CD4-positive, alpha-beta T cell treated with Interleukin-6 at 100 ng/mL for 8 hours (primary cell): Measurements from ENCODE around the gene RREB1.

Experiments used
- DNase-seq: peaks from one replicate; pipeline ENCODE4 v3.0.0-alpha.2; 2020; ENCODE audit warnings: mixed read lengths, low spot score

The RREB1 gene

GRCh38 chr6:7165002-7165889 lies 57.5 kb downstream of the RREB1 start:
- DNase-seq, result no peak

- no peak for DNase-seq
These were observed 58.1 kb downstream of the RREB1 start for GRCh38 chr6:7165890-7166267.

- no peak for DNase-seq
These were observed 58.9 kb downstream of the RREB1 start for GRCh38 chr6:7166410-7167293.

GRCh38 chr6:7169296-7169721 lies 61.5 kb downstream of the RREB1 start:
- DNase-seq, result no peak

- no peak for DNase-seq
These were observed 62.5 kb downstream of the RREB1 start for GRCh38 chr6:7170117-7170732.

GRCh38 chr6:7171119-7171518 lies 63.4 kb downstream of the RREB1 start:
- no peak for DNase-seq

GRCh38 chr6:7171733-7172132 lies 64.0 kb downstream of the RREB1 start:
- no peak for DNase-seq

- no peak for DNase-seq
These were observed 64.9 kb downstream of the RREB1 start for GRCh38 chr6:7172649-7173048.

GRCh38 chr6:7173843-7174503 lies 66.2 kb downstream of the RREB1 start:
- no peak for DNase-seq

- no peak for DNase-seq
These were observed 67.7 kb downstream of the RREB1 start for GRCh38 chr6:7175462-7175861.

- DNase-seq, result no peak
These were observed 68.4 kb downstream of the RREB1 start for GRCh38 chr6:7176208-7176607.

GRCh38 chr6:7178280-7178679 lies 70.5 kb downstream of the RREB1 start:
- no peak for DNase-seq

- no peak for DNase-seq
These were observed 73.0 kb downstream of the RREB1 start for GRCh38 chr6:7180751-7181150.

GRCh38 chr6:7183707-7184106 lies 75.9 kb downstream of the RREB1 start:
- DNase-seq, result no peak

GRCh38 chr6:7184502-7184901 lies 76.7 kb downstream of the RREB1 start:
- DNase-seq, result no peak

- DNase-seq, result no peak
These were observed 77.8 kb downstream of the RREB1 start for GRCh38 chr6:7185561-7185960.

GRCh38 chr6:7188492-7188891 lies 80.7 kb downstream of the RREB1 start:
- no peak for DNase-seq

- no peak for DNase-seq
These were observed 81.5 kb downstream of the RREB1 start for GRCh38 chr6:7189101-7189758.

- no peak for DNase-seq
These were observed 83.0 kb downstream of the RREB1 start for GRCh38 chr6:7190791-7191190.

GRCh38 chr6:7193122-7193521 lies 85.4 kb downstream of the RREB1 start:
- no peak for DNase-seq

- no peak for DNase-seq
These were observed 86.9 kb downstream of the RREB1 start for GRCh38 chr6:7194657-7195056.
